ENCODE results near the gene VGLL4.

Gene VGLL4

DNA sequence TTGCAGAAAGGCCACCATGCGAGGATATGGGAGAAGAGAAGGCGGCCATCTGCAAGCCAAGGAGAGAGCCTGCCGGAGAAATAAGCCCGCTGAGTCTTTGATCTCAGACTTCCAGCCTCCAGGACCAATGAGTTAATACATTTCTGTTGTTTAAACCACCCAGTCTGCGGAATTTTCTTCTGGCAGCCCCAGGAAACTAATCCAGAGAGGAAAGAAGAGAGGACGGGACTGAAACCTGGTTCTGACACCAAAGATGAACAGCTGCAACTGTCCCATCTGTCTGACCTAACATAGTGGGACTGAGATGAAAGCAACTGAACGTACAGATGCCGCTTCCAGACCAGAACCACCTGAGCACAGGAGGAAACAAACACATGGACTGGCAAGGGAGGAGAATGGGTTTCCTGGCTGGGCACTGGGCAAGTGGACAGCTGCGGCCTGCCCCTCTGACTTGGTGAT is 32.3 kb downstream of the VGLL4 start:
- TF ChIP-seq, protein P1, sequence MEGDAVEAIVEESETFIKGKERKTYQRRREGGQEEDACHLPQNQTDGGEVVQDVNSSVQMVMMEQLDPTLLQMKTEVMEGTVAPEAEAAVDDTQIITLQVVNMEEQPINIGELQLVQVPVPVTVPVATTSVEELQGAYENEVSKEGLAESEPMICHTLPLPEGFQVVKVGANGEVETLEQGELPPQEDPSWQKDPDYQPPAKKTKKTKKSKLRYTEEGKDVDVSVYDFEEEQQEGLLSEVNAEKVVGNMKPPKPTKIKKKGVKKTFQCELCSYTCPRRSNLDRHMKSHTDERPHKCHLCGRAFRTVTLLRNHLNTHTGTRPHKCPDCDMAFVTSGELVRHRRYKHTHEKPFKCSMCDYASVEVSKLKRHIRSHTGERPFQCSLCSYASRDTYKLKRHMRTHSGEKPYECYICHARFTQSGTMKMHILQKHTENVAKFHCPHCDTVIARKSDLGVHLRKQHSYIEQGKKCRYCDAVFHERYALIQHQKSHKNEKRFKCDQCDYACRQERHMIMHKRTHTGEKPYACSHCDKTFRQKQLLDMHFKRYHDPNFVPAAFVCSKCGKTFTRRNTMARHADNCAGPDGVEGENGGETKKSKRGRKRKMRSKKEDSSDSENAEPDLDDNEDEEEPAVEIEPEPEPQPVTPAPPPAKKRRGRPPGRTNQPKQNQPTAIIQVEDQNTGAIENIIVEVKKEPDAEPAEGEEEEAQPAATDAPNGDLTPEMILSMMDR (conservative IDR thresholded peaks at IDR 0.05; ENCODE audit: low read length) = no peak
- no peak for TF ChIP-seq EZH2phosphoT487 (IDR thresholded peaks at IDR 0.05; ENCODE audit: borderline replicate concordance)
- Histone ChIP-seq H3K4me2 (ENCODE audit: low read depth, low read length, poor library complexity, severe bottlenecking) (no peak overlapping the region), H3K9me2 (replicated peaks; ENCODE audit: low read depth, low read length) (no peaks in the 10 kb centered on the region), H3F3A (ENCODE audit: low read depth) (no peaks in the 10 kb centered on the region), H3K4me3 (ENCODE audit: low read length, poor library complexity, severe bottlenecking) (no peak overlapping the region), H3K9ac (ENCODE audit: low read depth, low read length, poor library complexity, severe bottlenecking) (no peak overlapping the region), H3K79me2 (ENCODE audit: insufficient read depth, low read length) (peaks cover 100% of the 10 kb centered on the region), H3K4me1 (ENCODE audit: insufficient read depth, low read length, poor library complexity, severe bottlenecking) (peaks cover 5% of the 10 kb centered on the region), H3K9me3 (ENCODE audit: insufficient read depth, low read depth, low read length) (no peaks in the 10 kb centered on the region), H3K36me3 (ENCODE audit: insufficient read depth, low read length) (peaks cover 26% of the 10 kb centered on the region; the same call in 1 of the 2 replicates), H3K27me3 (ENCODE audit: insufficient read depth, low read length, poor library complexity, severe bottlenecking) (no peaks in the 10 kb centered on the region), H2AFZ (ENCODE audit: low read length) (no peak overlapping the region), H4K20me1 (ENCODE audit: insufficient read depth, low read length, poor library complexity, severe bottlenecking) (peaks cover 100% of the 10 kb centered on the region)

DNA sequence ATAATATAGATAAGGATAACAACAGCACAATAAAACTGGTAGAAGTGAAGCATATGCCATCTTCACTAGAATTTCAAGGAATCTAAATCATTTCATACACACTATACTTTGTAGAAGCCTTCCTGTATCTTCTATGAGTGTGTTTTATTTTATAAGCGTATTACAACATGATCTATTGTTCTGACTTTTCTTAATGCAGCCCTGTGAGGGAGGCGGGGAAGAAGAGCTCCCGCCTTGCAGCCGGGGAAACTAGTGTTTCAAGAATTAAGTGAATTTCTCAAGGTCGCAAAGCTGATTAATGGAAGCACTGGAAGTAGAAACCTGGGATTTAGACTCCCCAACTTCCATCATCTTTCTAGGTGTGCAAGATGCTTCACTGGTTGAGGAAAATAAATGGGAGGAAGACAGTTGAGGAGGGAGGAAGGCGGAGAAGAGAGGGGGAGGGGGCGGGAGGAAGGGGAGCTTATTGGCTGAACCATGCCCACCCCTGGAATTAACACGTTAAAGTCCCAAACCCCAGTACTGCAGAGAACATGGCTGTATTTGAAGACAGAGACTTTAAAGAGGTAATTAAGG is 32.9 kb downstream of the VGLL4 start:
- no peak overlapping the region for H2AFZ ChIP-seq (ENCODE audit: low read length)
- H3K27me3 ChIP-seq (ENCODE audit: insufficient read depth, low read length, poor library complexity, severe bottlenecking) = no peaks in the 10 kb centered on the region
- peaks cover 31% of the 10 kb centered on the region; the same call in 1 of the 2 replicates for H3K36me3 ChIP-seq (ENCODE audit: insufficient read depth, low read length)
- peaks cover 100% of the 10 kb centered on the region for H4K20me1 ChIP-seq (ENCODE audit: insufficient read depth, low read length, poor library complexity, severe bottlenecking)
- no peak overlapping the region for H3K9ac ChIP-seq (ENCODE audit: low read depth, low read length, poor library complexity, severe bottlenecking)
- no peaks in the 10 kb centered on the region for H3K9me2 ChIP-seq (replicated peaks; ENCODE audit: low read depth, low read length)
- H3K79me2 ChIP-seq (ENCODE audit: insufficient read depth, low read length) = peaks cover 100% of the 10 kb centered on the region
- H3K4me1 ChIP-seq (ENCODE audit: insufficient read depth, low read length, poor library complexity, severe bottlenecking) = peaks cover 5% of the 10 kb centered on the region
- H3F3A ChIP-seq (ENCODE audit: low read depth) = no peaks in the 10 kb centered on the region
- no peak overlapping the region for H3K4me2 ChIP-seq (ENCODE audit: low read depth, low read length, poor library complexity, severe bottlenecking)
- no peak overlapping the region for H3K4me3 ChIP-seq (ENCODE audit: low read length, poor library complexity, severe bottlenecking)
- no peaks in the 10 kb centered on the region for H3K9me3 ChIP-seq (ENCODE audit: insufficient read depth, low read depth, low read length)
- TF ChIP-seq, protein P1 (conservative IDR thresholded peaks at IDR 0.05; ENCODE audit: low read length) = no peak
- TF ChIP-seq EZH2phosphoT487 (IDR thresholded peaks at IDR 0.05; ENCODE audit: borderline replicate concordance) = no peak

DNA sequence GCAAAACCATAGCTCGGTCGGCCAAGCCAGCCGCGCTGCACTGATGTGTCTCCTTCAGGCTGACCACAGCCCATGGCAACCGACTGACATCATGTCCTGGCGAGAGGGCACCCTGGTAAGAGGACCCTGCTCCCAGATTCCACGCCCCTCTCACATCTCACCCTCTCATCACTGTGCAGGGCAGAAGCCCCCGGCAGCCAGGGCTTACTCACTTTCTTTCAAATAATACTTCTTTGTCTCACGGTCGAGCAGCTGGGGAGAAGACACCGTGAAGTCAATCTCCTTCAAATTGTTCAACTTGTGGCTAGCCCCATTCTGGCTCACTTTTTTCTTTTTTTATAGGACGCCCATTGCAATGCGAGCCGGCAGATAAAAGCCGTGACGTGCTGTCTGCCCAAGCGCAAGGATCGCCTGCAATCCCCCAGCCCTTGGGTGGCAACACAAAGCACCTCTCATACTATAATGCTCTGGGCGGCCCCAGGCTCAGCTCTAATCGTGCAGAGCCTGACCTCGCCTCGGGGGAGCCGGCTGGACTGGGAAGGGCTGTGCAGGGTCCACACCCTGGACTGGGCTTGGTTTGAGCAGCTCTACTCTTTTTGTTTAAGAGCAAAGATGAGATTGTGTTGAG is 33.6 kb downstream of the VGLL4 start:
- Histone ChIP-seq H3F3A (ENCODE audit: low read depth) (no peaks in the 10 kb centered on the region), H3K4me1 (ENCODE audit: insufficient read depth, low read length, poor library complexity, severe bottlenecking) (peaks cover 5% of the 10 kb centered on the region), H2AFZ (ENCODE audit: low read length) (no peak overlapping the region), H3K9ac (ENCODE audit: low read depth, low read length, poor library complexity, severe bottlenecking) (no peak overlapping the region), H3K4me3 (ENCODE audit: low read length, poor library complexity, severe bottlenecking) (no peak overlapping the region), H3K9me2 (replicated peaks; ENCODE audit: low read depth, low read length) (no peaks in the 10 kb centered on the region), H4K20me1 (ENCODE audit: insufficient read depth, low read length, poor library complexity, severe bottlenecking) (peaks cover 100% of the 10 kb centered on the region), H3K36me3 (ENCODE audit: insufficient read depth, low read length) (peaks cover 31% of the 10 kb centered on the region; the same call in 1 of the 2 replicates), H3K9me3 (ENCODE audit: insufficient read depth, low read depth, low read length) (no peaks in the 10 kb centered on the region), H3K4me2 (ENCODE audit: low read depth, low read length, poor library complexity, severe bottlenecking) (no peak overlapping the region), H3K27me3 (ENCODE audit: insufficient read depth, low read length, poor library complexity, severe bottlenecking) (no peaks in the 10 kb centered on the region), H3K79me2 (ENCODE audit: insufficient read depth, low read length) (peaks cover 100% of the 10 kb centered on the region)
- TF ChIP-seq, protein P1 (conservative IDR thresholded peaks at IDR 0.05; ENCODE audit: low read length) = no peak
- no peak for TF ChIP-seq EZH2phosphoT487 (IDR thresholded peaks at IDR 0.05; ENCODE audit: borderline replicate concordance)

All from Loucy (cell line).